K562 (cell line): Measurements from ENCODE around the gene RUVBL2. TPM values are rescaled to one million over a fixed set of nuclear protein-coding genes. Genes with fewer than 3 reads are reported as not detected.

Experiments used
- ATAC-seq: fragments of 200-7000 bp; cut with Tn5 transposase; 3 replicates; pipeline ENCODE4 v1.9.1; 2020; ENCODE audit warnings: moderate library complexity
- BruUV-seq: library from RNA; stranded (reverse); fragments of 400-500 nt; replicated peaks from 2 replicates; lab custom pipeline; 2021; lab: Mats Ljungman, UMichigan
- CTCF ChIA-PET: fragments of 300-600 bp; formaldehyde crosslinking; extraction: SDS; loops from one replicate; lab custom pipeline; 2021; ENCODE audit warnings: low intra/inter-chr PET ratio; lab: Yijun Ruan, JAX
- POLR2A ChIA-PET: fragments of 300-600, 350-650 bp; sonication (Branson Sonifier 250); formaldehyde crosslinking; extraction: SDS; loops from one replicate; lab custom pipeline; 2021; ENCODE audit warnings: antibody characterized with exemption, inconsistent platforms; lab: Yijun Ruan, JAX
- DNase-seq, 4 experiments: peaks; one replicate each; pipeline versions ENCODE4 v3.0.0 to v3.0.0-alpha.2; 2011 to 2018; ENCODE audit warnings: low spot score in 3 of 4, mixed read lengths in 3 of 4; ENCODE audit errors: extremely low read depth in 1 of 4
- FAIRE-seq: peaks from 2 replicates; lab custom pipeline; 2011; peaks lifted over from hg19 to GRCh38; lab: Jason Lieb, UNC
- H2AFZ ChIP-seq: 2 replicates; pipeline ENCODE4 v1.6.0; 2011; ENCODE audit warnings: low read depth, low read length, control low read depth, inconsistent platforms
- H3K27ac ChIP-seq: fragments of 200-600 bp; 3 replicates; pipeline ENCODE4 v1.8.0; 2011; ENCODE audit warnings: low read depth, mild to moderate bottlenecking, control low read depth, inconsistent platforms, low read length, moderate library complexity, mixed read lengths; ENCODE audit errors: extremely low read depth
- H3K27me3 ChIP-seq, 2 experiments: fragments of 300-600 bp in 1 of 2; 2 replicates in 1 of 2; 3 replicates in 1 of 2; pipeline versions ENCODE4 v1.6.0 to v1.8.0; 2011; ENCODE audit warnings: inconsistent platforms in 2 of 2, low read length in 2 of 2, mild to moderate bottlenecking in 1 of 2, mixed read lengths in 1 of 2, moderate library complexity in 1 of 2; ENCODE audit not compliant: control insufficient read depth in 2 of 2, insufficient read depth in 2 of 2
- H3K36me3 ChIP-seq: fragments of 300-600 bp; 3 replicates; pipeline ENCODE4 v1.8.0; 2011; ENCODE audit warnings: mild to moderate bottlenecking, low read length, inconsistent platforms; ENCODE audit not compliant: control insufficient read depth, insufficient read depth
- H3K4me1 ChIP-seq, 2 experiments: fragments of 200-600 bp in 1 of 2; replicated peaks in 1 of 2; 2 replicates in 1 of 2; 3 replicates in 1 of 2; pipeline versions ENCODE4 v1.5.1 to v1.8.0; 2011; ENCODE audit warnings: inconsistent platforms in 2 of 2, low read length in 2 of 2, mild to moderate bottlenecking in 1 of 2, mixed read lengths in 1 of 2, moderate library complexity in 1 of 2; ENCODE audit not compliant: control insufficient read depth in 2 of 2, insufficient read depth in 2 of 2
- H3K4me2 ChIP-seq: 2 replicates; pipeline ENCODE4 v1.6.1; 2011; ENCODE audit warnings: low read length, control low read depth, inconsistent platforms, mixed read lengths; ENCODE audit not compliant: insufficient read depth
- H3K4me3 ChIP-seq: fragments of 200-600 bp; sonication (generic), shearing (Covaris generic); 2 replicates; pipeline ENCODE4 v1.5.1; 2016; ENCODE audit warnings: control low read depth, inconsistent platforms
- H3K79me2 ChIP-seq: fragments of 200-600 bp; 3 replicates; pipeline ENCODE4 v1.8.0; 2011; ENCODE audit warnings: low read length, inconsistent platforms; ENCODE audit not compliant: control insufficient read depth, insufficient read depth
- H3K9ac ChIP-seq, 2 experiments: 2 replicates each; pipeline versions ENCODE4 v1.6.0 to v1.6.1; 2011; ENCODE audit warnings: low read depth in 2 of 2, low read length in 2 of 2, control low read depth in 1 of 2, inconsistent platforms in 1 of 2, mild to moderate bottlenecking in 1 of 2, mixed read lengths in 1 of 2; ENCODE audit not compliant: insufficient read depth in 1 of 2
- H3K9me1 ChIP-seq: one replicate; pipeline ENCODE4 v1.6.0; 2011; ENCODE audit warnings: inconsistent platforms, mild to moderate bottlenecking, low read length, moderate library complexity; ENCODE audit not compliant: control insufficient read depth, insufficient read depth
- H3K9me3 ChIP-seq: replicated peaks from 2 replicates; pipeline ENCODE4 v1.5.1; 2011; ENCODE audit warnings: low read depth, low read length, inconsistent platforms; ENCODE audit not compliant: control insufficient read depth, insufficient read depth
- H4K20me1 ChIP-seq: replicated peaks from 2 replicates; pipeline ENCODE4 v1.6.1; 2011; ENCODE audit warnings: low read length, inconsistent platforms, mixed read lengths; ENCODE audit not compliant: control insufficient read depth, insufficient read depth
- BCOR ChIP-seq: fragments of 450-650 bp; IDR thresholded peaks from 2 replicates; pipeline ENCODE4 v1.6.1; 2016
- BRD4 ChIP-seq: fragments of 200-600 bp; sonication (generic); IDR thresholded peaks from 2 replicates; pipeline ENCODE4 v1.6.1; 2017; ENCODE audit warnings: inconsistent platforms
- CREM ChIP-seq: IDR thresholded peaks from 2 replicates; pipeline ENCODE4 v1.6.1; 2014; ENCODE audit warnings: antibody characterized with exemption, low read depth
- CTCF ChIP-seq, 3 experiments: IDR thresholded peaks in 2 of 3; conservative IDR thresholded peaks in 1 of 3; 2 replicates each; pipeline ENCODE4 v1.5.1; 2011 to 2012; ENCODE audit warnings: low read length in 3 of 3, mild to moderate bottlenecking in 3 of 3, control low read depth in 2 of 3, improper control_type of control experiment in 1 of 3, inconsistent platforms in 1 of 3, low read depth in 1 of 3, mixed read lengths in 1 of 3, moderate library complexity in 1 of 3; ENCODE audit not compliant: insufficient read depth in 2 of 3
- CTCFL ChIP-seq: IDR thresholded peaks from 2 replicates; pipeline ENCODE4 v1.6.1; 2011; ENCODE audit warnings: borderline replicate concordance, low read depth, mild to moderate bottlenecking, moderate library complexity, low read length; ENCODE audit not compliant: insufficient read depth, poor library complexity, severe bottlenecking
- ETS2 ChIP-seq: IDR thresholded peaks from 2 replicates; pipeline ENCODE4 v1.6.1; 2016; ENCODE audit warnings: borderline replicate concordance, missing genetic modification characterization, mild to moderate bottlenecking, moderate library complexity, missing compliant biosample characterization; ENCODE audit not compliant: poor library complexity, severe bottlenecking
- GABPB1 ChIP-seq: sonication (generic); formaldehyde crosslinking; IDR thresholded peaks from 2 replicates; pipeline ENCODE4 v1.8.0; 2022; ENCODE audit warnings: mild to moderate bottlenecking, missing genetic modification reagents
- MYNN ChIP-seq, 2 experiments: sonication (generic); formaldehyde crosslinking in 1 of 2; IDR thresholded peaks; 2 replicates each; pipeline versions ENCODE4 v1.5.0 to v1.6.1; 2016 to 2020; ENCODE audit warnings: antibody characterized with exemption in 1 of 2, missing genetic modification reagents in 1 of 2
- SMARCA5 ChIP-seq: fragments of 450-650 bp; IDR thresholded peaks from 2 replicates; pipeline ENCODE4 v1.6.1; 2016
- ZKSCAN3 ChIP-seq: fragments of 250-450 bp; sonication (Bioruptor Pico); IDR thresholded peaks from 2 replicates; pipeline ENCODE4 v1.4.0; 2020
- ZNF24 ChIP-seq: fragments of 450-650 bp; IDR thresholded peaks from 2 replicates; pipeline ENCODE4 v1.6.1; 2016
- ZSCAN32 ChIP-seq: fragments of 450-650 bp; formaldehyde crosslinking; IDR thresholded peaks from 2 replicates; pipeline ENCODE4 v1.4.0; 2020; ENCODE audit warnings: mild to moderate bottlenecking, moderate library complexity
- WGBS: fragments of 100-300 bp; shearing (Covaris generic); methylation state at CpG from one replicate; pipeline ENCODE4 v1.1.6; 2016; ENCODE audit warnings: low coverage, mixed read lengths; ENCODE audit not compliant: insufficient coverage; ENCODE audit errors: missing lambda C conversion rate; 5-methylcytosine and 5-hydroxymethylcytosine counted together
- in situ Hi-C: fragments of 300-500 bp; cut with MboI; formaldehyde crosslinking; loops from 4 replicates; pipeline ENCODE4 v1.15.0; 2018; ENCODE audit warnings: inconsistent platforms, mixed read lengths
- intact Hi-C: fragments of 100-400 bp; cut with micrococcal nuclease; formaldehyde crosslinking; loops from 2 replicates; pipeline ENCODE4 v1.14.2; 2022
- polyA plus RNA-seq, 8 experiments: library from polyadenylated mRNA; depleted of rRNA in 4 of 8; stranded (reverse) in 5 of 8; unstranded in 3 of 8; fragments of >200 nt; fragmentation: Nextera tagmentation in 2 of 8; fragmentation: Illumina TruSeq in 1 of 8; extraction: Ambion mirVana in 2 of 8; extraction: Trizol in 1 of 8; gene quantifications; 2 replicates each; pipeline versions ENCODE4 v1.2.1 to v1.2.3, GENCODE V29; 2011 to 2014; ENCODE audit warnings: inconsistent platforms in 1 of 8, missing spikeins in 1 of 8
- total RNA-seq, 7 experiments: library from RNA; depleted of rRNA in 6 of 7; stranded (reverse); fragments of >200 nt in 6 of 7; fragmentation: Illumina TruSeq in 2 of 7; extraction: Trizol in 2 of 7; gene quantifications; 2 replicates each; pipeline versions ENCODE4 v1.2.1 to v1.2.3, GENCODE V29; 2011 to 2021; ENCODE audit warnings: low replicate concordance in 1 of 7

Gene RUVBL2
- total and polyA plus RNA-seq, 9 of the 15 experiments (the other 6 are each of a cell fraction or from before 2014, with no cell fraction given), result 71.4 to 453 (median 237) TPM

- H3K27me3 ChIP-seq, result no peaks in the 10 kb centered on the region
- intact Hi-C loops, result loop anchor here (2.0 to 10.0 kb wide), 3 partner anchors 75 to 225 kb away; partner anchors contain the start of genes HRC and TRPM4
- H3K27ac ChIP-seq, result no peak overlapping the region
- H3K9ac ChIP-seq, result no peak overlapping the region
- no TSS peak for BruUV-seq
- H3K4me2 ChIP-seq, result no peak overlapping the region
- WGBS, result 68% methylated on average over 16 of the region's 16 CpGs
- CTCF ChIA-PET, result interaction anchor here (1.0 to 1.3 kb wide), 2 partner anchors 145 to 227 kb away, joined by 3 read pairs; no protein-coding TSS in a partner anchor
- POLR2A ChIA-PET, result interaction anchor here (0.5 to 1.2 kb wide), 6 partner anchors 10 to 211 kb away, joined by 3 to 6 read pairs (median 3); partner anchors contain the start of gene NUCB1
- H3K4me1 ChIP-seq, result peaks cover 0 to 8% of the 10 kb centered on the region in 2 experiments; a peak in 4 of 5 replicates
- 0 out of 2 replicates have a peak, but pooled peaks cover 5% of the 10 kb centered on the region for H4K20me1 ChIP-seq
- no peaks in the 10 kb centered on the region for H3K9me3 ChIP-seq
- H3K36me3 ChIP-seq, result peaks cover 75% of the 10 kb centered on the region
- DNase-seq, result peak; percentile 40 to 74 (median 58)
- peaks cover 50% of the 10 kb centered on the region for H3K79me2 ChIP-seq
- no peak overlapping the region for H2AFZ ChIP-seq
- no peak overlapping the region for H3K4me3 ChIP-seq
- peak; percentile 87 for ATAC-seq
- FAIRE-seq, result peak; percentile 80
- in situ Hi-C loops, result no loop called here
- no peaks in the 10 kb centered on the region for H3K9me1 ChIP-seq
- TF ChIP-seq BRD4, result no peak
- no peak for TF ChIP-seq ZKSCAN3 (CRISPR knock-in tag)
- peak; percentile 45; the same call in 1 of the 2 replicates for TF ChIP-seq BCOR
- 0 out of 2 replicates have a peak, but pooled peaks have one; percentile 12 for TF ChIP-seq CREM
- no peak for TF ChIP-seq ETS2 (tag)
- 0 out of 2 replicates have a peak, but pooled peaks have one; percentile 20 for TF ChIP-seq SMARCA5
- no peak for TF ChIP-seq ZSCAN32 (CRISPR knock-in tag)
- peak; percentile 97 for TF ChIP-seq ZNF24
- peak; percentile 72 to 84 (median 73) for TF ChIP-seq CTCF (IDR thresholded peaks at IDR 0.05 in 2 of 3, conservative IDR thresholded peaks at IDR 0.05 in 1 of 3; ENCODE audit: insufficient read depth in 2 of 3, low read depth in 1 of 3, low read length in 3 of 3)
- peak; percentile 64; the same call in 1 of the 2 replicates for TF ChIP-seq GABPB1 (CRISPR knock-in tag)
- TF ChIP-seq MYNN (IDR thresholded peaks at IDR 0.05), result peak; percentile 28; the same call in 1 of the 2 replicates
- no peak for TF ChIP-seq MYNN (CRISPR knock-in tag; IDR thresholded peaks at IDR 0.05)
- peak; percentile 76 for TF ChIP-seq CTCFL
Measured at GRCh38 chr19:48999481-49000325, 6.0 kb downstream of the RUVBL2 start.
